AG09319 (cell line): Measurements from ENCODE around the gene CCNO.

Experiments used
- DNase-seq: peaks from one replicate; pipeline ENCODE4 v3.0.0-alpha.2; 2010; ENCODE audit warnings: low read depth; ENCODE audit errors: extremely low read depth
- CTCF ChIP-seq: IDR thresholded peaks from 2 replicates; pipeline ENCODE4 v1.5.1; 2011; ENCODE audit warnings: low read depth, mild to moderate bottlenecking, inconsistent platforms, low read length, moderate library complexity

Gene CCNO

GRCh38 chr5:55236800-55237199 lies 3.4 kb upstream of the CCNO start:
- no peak for TF ChIP-seq CTCF
- DNase-seq, result no peak

GRCh38 chr5:55234121-55234700 lies 803 bp upstream of the CCNO start:
- no peak for DNase-seq
- TF ChIP-seq CTCF, result no peak

- DNase-seq, result no peak
- TF ChIP-seq CTCF, result no peak
These were observed 980 bp downstream of the CCNO start for GRCh38 chr5:55232271-55232984.

GRCh38 chr5:55231919-55232270 lies 1.5 kb downstream of the CCNO start:
- no peak for TF ChIP-seq CTCF
- DNase-seq, result no peak

- DNase-seq, result no peak
- TF ChIP-seq CTCF, result no peak
These were observed 2.1 kb downstream of the CCNO start for GRCh38 chr5:55231029-55231918.

GRCh38 chr5:55230086-55230629 lies 3.2 kb downstream of the CCNO start:
- no peak for DNase-seq
- TF ChIP-seq CTCF, result no peak
